Measurements from ENCODE around the gene NIT1. TPM values are rescaled to one million over a fixed set of nuclear protein-coding genes. Genes with fewer than 3 reads are reported as not detected.

NIT1 gene
- total and polyA plus RNA-seq, 2 donors from 2014 or later: 42.3 to 91.5 TPM

- peak; percentile 39 to 82 (median 57) for DNase-seq
- H3K36me3 ChIP-seq (ENCODE audit: control insufficient read depth in 2 of 3, insufficient read depth in 3 of 3, low read length in 3 of 3): peaks cover 4 to 38% (median 12%) of the 10 kb centered on the region in 3 donors
These were observed 49.0 kb downstream of the NIT1 start for GRCh38 chr1:161166669-161167548.

GRCh38 chr1:161168906-161169305 lies 51.0 kb downstream of the NIT1 start:
- Histone ChIP-seq H3K27me3 (ENCODE audit: control insufficient read depth, insufficient read depth, low read length) (no peaks in the 10 kb centered on the region), H3K9me3 (ENCODE audit: control insufficient read depth in 2 of 3, insufficient read depth in 1 of 3, low read length in 3 of 3) (no peaks in the 10 kb centered on the region), H3K36me3 (ENCODE audit: control insufficient read depth in 2 of 3, insufficient read depth in 3 of 3, low read length in 3 of 3) (peaks cover 9 to 54% (median 17%) of the 10 kb centered on the region in 3 donors), H3K4me3 (ENCODE audit: low read length in 3 of 3) (no peak overlapping the region), H3K4me1 (ENCODE audit: control insufficient read depth in 2 of 3, insufficient read depth in 2 of 3, low read depth in 1 of 3, low read length in 3 of 3) (peaks cover 0 to 10% (median 0%) of the 10 kb centered on the region in 3 donors), H3K27ac (ENCODE audit: low read depth in 2 of 2, low read length in 2 of 2) (no peak overlapping the region), H3K9ac (ENCODE audit: low read length in 3 of 3) (no peak overlapping the region)
- FAIRE-seq: no peak
- intact Hi-C loops (cut with DNase I): no loop called here
- no peak for TF ChIP-seq CTCF (IDR thresholded peaks at IDR 0.05; ENCODE audit: borderline replicate concordance, extremely low read depth, insufficient read depth)
- DNase-seq: peak in 1 of 5 donors; percentile 46

More at GRCh38 chr1:161166669-161167548, 49.0 kb downstream of the NIT1 start:
- Histone ChIP-seq H3K9ac (ENCODE audit: low read length in 3 of 3) (peak overlapping the region; percentile 77 to 91 (median 90)), H3K27me3 (ENCODE audit: control insufficient read depth, insufficient read depth, low read length) (no peaks in the 10 kb centered on the region), H3K4me1 (ENCODE audit: control insufficient read depth in 2 of 3, insufficient read depth in 2 of 3, low read depth in 1 of 3, low read length in 3 of 3) (peaks cover 0 to 8% (median 0%) of the 10 kb centered on the region in 3 donors), H3K4me3 (ENCODE audit: low read length in 3 of 3) (peak overlapping the region; percentile 88 to 94 (median 91)), H3K27ac (ENCODE audit: low read depth in 2 of 2, low read length in 2 of 2) (peak overlapping the region in 1 of 2 donors; percentile 65), H3K9me3 (ENCODE audit: control insufficient read depth in 2 of 3, insufficient read depth in 1 of 3, low read length in 3 of 3) (no peaks in the 10 kb centered on the region)
- no peak for TF ChIP-seq CTCF (IDR thresholded peaks at IDR 0.05; ENCODE audit: borderline replicate concordance, extremely low read depth, insufficient read depth)
- intact Hi-C loops (cut with DNase I): no loop called here
- no peak for FAIRE-seq

Other genes starting within 250 kb of the NIT1 start
- not detected for gene ITLN1, start 232.9 kb upstream of the NIT1 start, total RNA-seq
- 15.4 TPM for gene ITLN1, start 232.9 kb upstream of the NIT1 start, polyA plus RNA-seq (ENCODE audit: insufficient read depth, low read depth, low replicate concordance)
- not detected for gene ITLN2, start 163.3 kb upstream of the NIT1 start, total RNA-seq
- gene ITLN2, start 163.3 kb upstream of the NIT1 start, polyA plus RNA-seq (ENCODE audit: insufficient read depth, low read depth, low replicate concordance): 0.88 TPM
- gene F11R, start 97.0 kb upstream of the NIT1 start, total RNA-seq: 117 TPM
- 36.9 TPM for gene F11R, start 97.0 kb upstream of the NIT1 start, polyA plus RNA-seq (ENCODE audit: insufficient read depth, low read depth, low replicate concordance)
- gene TSTD1, start 79.1 kb upstream of the NIT1 start, total RNA-seq: 74.5 TPM
- 200 TPM for gene TSTD1, start 79.1 kb upstream of the NIT1 start, polyA plus RNA-seq (ENCODE audit: insufficient read depth, low read depth, low replicate concordance)
- 56.1 TPM for gene USF1, start 72.1 kb upstream of the NIT1 start, total RNA-seq
- gene USF1, start 72.1 kb upstream of the NIT1 start, polyA plus RNA-seq (ENCODE audit: insufficient read depth, low read depth, low replicate concordance): 48.7 TPM
- 21.6 TPM for gene ARHGAP30, start 48.2 kb upstream of the NIT1 start, total RNA-seq
- 1.2 TPM for gene ARHGAP30, start 48.2 kb upstream of the NIT1 start, polyA plus RNA-seq (ENCODE audit: insufficient read depth, low read depth, low replicate concordance)
- 12.8 TPM for gene NECTIN4, start 28.5 kb upstream of the NIT1 start, total RNA-seq
- 2.7 TPM for gene NECTIN4, start 28.5 kb upstream of the NIT1 start, polyA plus RNA-seq (ENCODE audit: insufficient read depth, low read depth, low replicate concordance)
- 21.9 TPM for gene KLHDC9, start 19.7 kb upstream of the NIT1 start, total RNA-seq
- gene KLHDC9, start 19.7 kb upstream of the NIT1 start, polyA plus RNA-seq (ENCODE audit: insufficient read depth, low read depth, low replicate concordance): 32.2 TPM
- 46.7 TPM for gene PFDN2, start 68 bp upstream of the NIT1 start, total RNA-seq
- gene PFDN2, start 68 bp upstream of the NIT1 start, polyA plus RNA-seq (ENCODE audit: insufficient read depth, low read depth, low replicate concordance): 149 TPM
- gene DEDD, start 14.6 kb downstream of the NIT1 start, total RNA-seq: 37.2 TPM
- gene DEDD, start 14.6 kb downstream of the NIT1 start, polyA plus RNA-seq (ENCODE audit: insufficient read depth, low read depth, low replicate concordance): 23.2 TPM
- 96.9 TPM for gene UFC1, start 35.9 kb downstream of the NIT1 start, total RNA-seq
- 175 TPM for gene UFC1, start 35.9 kb downstream of the NIT1 start, polyA plus RNA-seq (ENCODE audit: insufficient read depth, low read depth, low replicate concordance)
- 26.3 TPM for gene USP21, start 41.4 kb downstream of the NIT1 start, total RNA-seq
- gene USP21, start 41.4 kb downstream of the NIT1 start, polyA plus RNA-seq (ENCODE audit: insufficient read depth, low read depth, low replicate concordance): 27.7 TPM
- 23.6 TPM for gene PPOX, start 48.3 kb downstream of the NIT1 start, total RNA-seq
- 29.4 TPM for gene PPOX, start 48.3 kb downstream of the NIT1 start, polyA plus RNA-seq (ENCODE audit: insufficient read depth, low read depth, low replicate concordance)
- gene B4GALT3, start 59.4 kb downstream of the NIT1 start, total RNA-seq: 22.9 TPM
- 33.5 TPM for gene B4GALT3, start 59.4 kb downstream of the NIT1 start, polyA plus RNA-seq (ENCODE audit: insufficient read depth, low read depth, low replicate concordance)
- gene ADAMTS4, start 80.9 kb downstream of the NIT1 start, total RNA-seq: 14.0 TPM
- 0.26 TPM for gene ADAMTS4, start 80.9 kb downstream of the NIT1 start, polyA plus RNA-seq (ENCODE audit: insufficient read depth, low read depth, low replicate concordance)
- 92.7 TPM for gene NDUFS2, start 84.3 kb downstream of the NIT1 start, total RNA-seq
- gene NDUFS2, start 84.3 kb downstream of the NIT1 start, polyA plus RNA-seq (ENCODE audit: insufficient read depth, low read depth, low replicate concordance): 197 TPM
- gene FCER1G, start 97.2 kb downstream of the NIT1 start, total RNA-seq: 43.4 TPM
- gene FCER1G, start 97.2 kb downstream of the NIT1 start, polyA plus RNA-seq (ENCODE audit: insufficient read depth, low read depth, low replicate concordance): 38.9 TPM
- not detected for gene APOA2, start 105.5 kb downstream of the NIT1 start, total RNA-seq
- gene APOA2, start 105.5 kb downstream of the NIT1 start, polyA plus RNA-seq (ENCODE audit: insufficient read depth, low read depth, low replicate concordance): not detected
- gene TOMM40L, start 108.0 kb downstream of the NIT1 start, total RNA-seq: 12.1 TPM
- gene TOMM40L, start 108.0 kb downstream of the NIT1 start, polyA plus RNA-seq (ENCODE audit: insufficient read depth, low read depth, low replicate concordance): 29.0 TPM
- not detected for gene NR1I3, start 120.1 kb downstream of the NIT1 start, total RNA-seq
- 19.6 TPM for gene NR1I3, start 120.1 kb downstream of the NIT1 start, polyA plus RNA-seq (ENCODE audit: insufficient read depth, low read depth, low replicate concordance)
- gene PCP4L1, start 140.6 kb downstream of the NIT1 start, total RNA-seq: 1.3 TPM
- gene PCP4L1, start 140.6 kb downstream of the NIT1 start, polyA plus RNA-seq (ENCODE audit: insufficient read depth, low read depth, low replicate concordance): 1.2 TPM
- 4.1 TPM for gene MPZ, start 191.9 kb downstream of the NIT1 start, total RNA-seq
- gene MPZ, start 191.9 kb downstream of the NIT1 start, polyA plus RNA-seq (ENCODE audit: insufficient read depth, low read depth, low replicate concordance): 3.0 TPM
- gene SDHC, start 196.3 kb downstream of the NIT1 start, total RNA-seq: 209 TPM
- gene SDHC, start 196.3 kb downstream of the NIT1 start, polyA plus RNA-seq (ENCODE audit: insufficient read depth, low read depth, low replicate concordance): 390 TPM
- 3.4 TPM for gene CFAP126, start 249.8 kb downstream of the NIT1 start, total RNA-seq
- 2.5 TPM for gene CFAP126, start 249.8 kb downstream of the NIT1 start, polyA plus RNA-seq (ENCODE audit: insufficient read depth, low read depth, low replicate concordance)